HEK293T (cell line): ENCODE measurements around the gene CADM2.

Source experiments
- CTBP1 ChIP-seq: fragments of 450-650 bp; IDR thresholded peaks from 2 replicates; pipeline ENCODE4 v1.6.1; 2016; ENCODE audit warnings: borderline replicate concordance
- L3MBTL2 ChIP-seq: fragments of 450-650 bp; conservative IDR thresholded peaks from 2 replicates; pipeline ENCODE4 v1.6.1; 2016; ENCODE audit warnings: mild to moderate bottlenecking
- SUZ12 ChIP-seq: fragments of 450-650 bp; IDR thresholded peaks from 2 replicates; pipeline ENCODE4 v1.6.1; 2016; ENCODE audit warnings: mild to moderate bottlenecking
- TARDBP ChIP-seq: fragments of 450-650 bp; IDR thresholded peaks from 2 replicates; pipeline ENCODE4 v1.6.1; 2016

- TF ChIP-seq CTBP1 (no peak), SUZ12 (no peak), TARDBP (no peak), L3MBTL2 (no peak)
Measured at GRCh38 chr3:85721409-85722145, 762.8 kb downstream of the CADM2 start.
